Muscle of leg (tissue), 16 donors: Measurements from ENCODE around the gene PCSK2. TPM values are rescaled to one million over a fixed set of nuclear protein-coding genes. Genes with fewer than 3 reads are reported as not detected.

Experiments used
- DNase-seq: peaks from one replicate; pipeline ENCODE4 v3.0.0; 2013
- H3K27ac ChIP-seq: one replicate; pipeline ENCODE4 v1.5.1; 2013; ENCODE audit warnings: mild to moderate bottlenecking, low read length, control low read depth
- H3K27me3 ChIP-seq: one replicate; pipeline ENCODE4 v1.6.1; 2013; ENCODE audit warnings: low read length; ENCODE audit not compliant: control insufficient read depth, insufficient read depth
- H3K36me3 ChIP-seq: one replicate; pipeline ENCODE4 v1.6.1; 2013; ENCODE audit warnings: low read length; ENCODE audit not compliant: control insufficient read depth, insufficient read depth
- H3K4me1 ChIP-seq: one replicate; pipeline ENCODE4 v1.6.1; 2013; ENCODE audit warnings: low read length; ENCODE audit not compliant: control insufficient read depth, insufficient read depth
- H3K4me3 ChIP-seq: one replicate; pipeline ENCODE4 v1.5.1; 2013; ENCODE audit warnings: low read length, control low read depth
- H3K9me3 ChIP-seq: replicated peaks from 2 replicates; pipeline ENCODE4 v1.6.1; 2013; ENCODE audit warnings: low read depth, low read length; ENCODE audit not compliant: control insufficient read depth
- WGBS: methylation state at CpG from one replicate; pipeline ENCODE4 v1.1.5; 2013; ENCODE audit warnings: missing lambda C conversion rate; ENCODE audit not compliant: insufficient coverage; 5-methylcytosine and 5-hydroxymethylcytosine counted together
- long read RNA-seq, 11 donors: transcript quantifications; one replicate each; lab custom pipeline, GENCODE V29; 2026
- polyA plus RNA-seq, 8 donors: library from polyadenylated mRNA; unstranded; fragments of 120-200 nt; gene quantifications; one replicate each; pipeline versions ENCODE4 v1.2.1 to v1.2.3, GENCODE V29; 2013; ENCODE audit warnings: inconsistent platforms in 1 of 8, low replicate concordance in 1 of 8; ENCODE audit not compliant: insufficient read length in 8 of 8, insufficient read depth in 1 of 8
- total RNA-seq: library from RNA; stranded (reverse); fragments of 120-200 nt; gene quantifications from one replicate; pipeline ENCODE4 v1.2.4, GENCODE V29; 2013

Gene PCSK2, protein sequence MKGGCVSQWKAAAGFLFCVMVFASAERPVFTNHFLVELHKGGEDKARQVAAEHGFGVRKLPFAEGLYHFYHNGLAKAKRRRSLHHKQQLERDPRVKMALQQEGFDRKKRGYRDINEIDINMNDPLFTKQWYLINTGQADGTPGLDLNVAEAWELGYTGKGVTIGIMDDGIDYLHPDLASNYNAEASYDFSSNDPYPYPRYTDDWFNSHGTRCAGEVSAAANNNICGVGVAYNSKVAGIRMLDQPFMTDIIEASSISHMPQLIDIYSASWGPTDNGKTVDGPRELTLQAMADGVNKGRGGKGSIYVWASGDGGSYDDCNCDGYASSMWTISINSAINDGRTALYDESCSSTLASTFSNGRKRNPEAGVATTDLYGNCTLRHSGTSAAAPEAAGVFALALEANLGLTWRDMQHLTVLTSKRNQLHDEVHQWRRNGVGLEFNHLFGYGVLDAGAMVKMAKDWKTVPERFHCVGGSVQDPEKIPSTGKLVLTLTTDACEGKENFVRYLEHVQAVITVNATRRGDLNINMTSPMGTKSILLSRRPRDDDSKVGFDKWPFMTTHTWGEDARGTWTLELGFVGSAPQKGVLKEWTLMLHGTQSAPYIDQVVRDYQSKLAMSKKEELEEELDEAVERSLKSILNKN
- total RNA-seq (0.27 TPM), polyA plus RNA-seq (1 to 10 TPM in 3 of 8 donors, under 1 TPM in 5; 0.45 to 4.0 (median 0.83) TPM)
- long read RNA-seq, donor 1 = 0 reads
- long read RNA-seq, donor 2 = 0 reads
- long read RNA-seq, donor 3 = 0 reads
- long read RNA-seq, donor 4 = 0 reads
- long read RNA-seq, donor 5 = 0 reads
- long read RNA-seq, donor 6 = 0 reads
- long read RNA-seq, donor 7 = 0 reads
- long read RNA-seq, donor 8, full-length matches to known transcripts = 1 of 1 reads
- long read RNA-seq, donor 8, partial matches to known transcripts = 0 of 1 reads
- long read RNA-seq, donor 8, other reads (novel, unspliced or antisense) = 0 of 1 reads
- long read RNA-seq, donor 9 = 0 reads
- long read RNA-seq, donor 10 = 0 reads
- long read RNA-seq, donor 11 = 0 reads

DNA sequence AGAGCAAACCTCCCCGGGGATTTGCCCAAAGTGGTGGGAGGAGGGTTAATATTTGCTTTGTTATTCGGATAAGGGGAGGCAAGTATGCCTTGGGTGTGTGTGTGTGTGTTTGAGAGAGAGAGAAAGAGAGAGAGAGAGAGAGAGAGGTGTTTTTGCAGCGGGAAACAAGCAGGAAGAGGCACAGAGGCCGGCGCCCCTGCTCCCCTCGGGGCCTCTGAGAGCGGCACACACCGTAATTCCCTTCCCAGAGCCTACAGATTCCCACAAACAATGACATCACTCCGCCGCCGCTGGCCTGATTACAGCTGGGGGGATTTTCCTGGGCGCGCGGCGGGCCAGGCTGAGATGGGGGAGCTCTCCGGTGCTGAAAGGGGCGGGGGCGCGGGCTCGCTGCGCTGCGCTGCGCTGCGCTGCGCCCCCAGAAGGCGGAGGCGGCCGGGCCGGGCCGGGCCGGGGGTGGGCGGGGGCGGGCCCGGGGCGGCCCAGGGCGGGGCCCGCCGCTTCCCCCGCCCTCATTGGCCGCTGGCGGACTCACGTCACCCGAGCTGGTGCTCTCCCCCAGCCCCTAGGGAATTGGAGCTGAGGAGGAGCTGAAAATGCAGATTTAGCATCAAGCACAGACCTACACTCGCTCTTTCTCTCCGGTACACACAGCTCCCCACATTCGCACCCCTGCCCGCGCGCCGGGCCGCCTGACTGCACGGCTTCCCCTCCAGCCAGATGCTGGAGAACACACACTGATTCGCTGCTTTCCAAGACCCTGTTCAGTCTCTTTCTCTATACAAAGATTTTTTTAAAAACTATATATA, at the start of gene PCSK2:
TSS of gene PCSK2 (plus strand) at position 631 of the 809 bp plus-strand sequence. CDS start 266 bp downstream, outside the sequence.
- H3K4me3 ChIP-seq = peak within 1 kb of the TSS; percentile 27
- DNase-seq = peak; percentile 80
- no peak within 1 kb of the TSS for H3K27ac ChIP-seq
- no peaks in the 10 kb centered on the region for H3K36me3 ChIP-seq
- H3K27me3 ChIP-seq = peaks cover 50% of the 10 kb centered on the region
- peaks cover 18% of the 10 kb centered on the region for H3K4me1 ChIP-seq
- 0% methylated on average over 3 of the region's 53 CpGs for WGBS
- H3K9me3 ChIP-seq = no peaks in the 10 kb centered on the region

DNA sequence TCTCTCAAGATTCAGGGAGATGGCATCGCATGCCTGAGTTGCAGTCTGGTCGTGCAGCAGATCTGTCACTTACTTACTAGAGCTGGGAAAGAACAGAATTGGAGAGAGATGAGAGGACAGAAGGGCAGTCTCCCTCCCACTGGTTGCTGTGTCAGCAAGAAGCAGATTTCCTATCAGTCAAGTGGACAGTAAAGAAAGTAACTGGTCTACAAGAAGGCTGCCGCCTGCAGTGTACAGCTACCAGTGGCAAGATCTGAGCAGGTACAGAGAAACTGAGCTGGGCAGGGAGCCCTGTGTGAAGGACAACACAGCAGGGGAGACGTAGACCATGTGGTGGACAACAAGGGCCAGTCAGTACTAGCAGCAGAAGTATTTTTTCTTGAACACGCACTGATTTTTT, 49.5 kb upstream of the PCSK2 start:
- WGBS = 34% methylated on average over 2 of the region's 5 CpGs
- Histone ChIP-seq H3K27ac (no peak overlapping the region), H3K27me3 (peaks cover 4% of the 10 kb centered on the region), H3K4me1 (no peaks in the 10 kb centered on the region), H3K4me3 (no peak overlapping the region), H3K9me3 (no peaks in the 10 kb centered on the region), H3K36me3 (no peaks in the 10 kb centered on the region)
- DNase-seq = no peak

DNA sequence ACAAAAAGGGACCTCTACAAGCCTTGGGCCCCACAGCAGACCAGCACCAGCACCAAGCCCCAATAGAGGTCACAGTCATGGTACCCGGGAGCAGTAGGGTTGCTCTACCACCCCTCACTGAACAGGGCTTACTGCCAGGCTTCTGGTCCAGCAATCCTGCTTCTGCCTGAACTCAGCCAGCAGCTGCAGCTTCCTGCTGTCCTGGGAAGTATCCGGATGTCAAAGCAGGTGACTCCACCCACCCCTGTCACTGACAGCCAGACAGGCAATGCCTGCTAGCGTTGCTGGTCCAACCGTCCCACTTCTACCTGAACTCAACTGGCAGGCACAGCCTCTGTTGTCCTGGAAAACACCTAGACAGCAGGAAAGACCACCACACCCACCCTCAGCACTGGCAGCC, 47.0 kb upstream of the PCSK2 start:
- 36% methylated on average over 4 of the region's 4 CpGs for WGBS
- H3K4me3 ChIP-seq = no peak overlapping the region
- H3K27me3 ChIP-seq = peaks cover 4% of the 10 kb centered on the region
- DNase-seq = no peak
- no peaks in the 10 kb centered on the region for H3K4me1 ChIP-seq
- H3K9me3 ChIP-seq = peaks cover 3% of the 10 kb centered on the region
- no peak overlapping the region for H3K27ac ChIP-seq
- no peaks in the 10 kb centered on the region for H3K36me3 ChIP-seq

DNA sequence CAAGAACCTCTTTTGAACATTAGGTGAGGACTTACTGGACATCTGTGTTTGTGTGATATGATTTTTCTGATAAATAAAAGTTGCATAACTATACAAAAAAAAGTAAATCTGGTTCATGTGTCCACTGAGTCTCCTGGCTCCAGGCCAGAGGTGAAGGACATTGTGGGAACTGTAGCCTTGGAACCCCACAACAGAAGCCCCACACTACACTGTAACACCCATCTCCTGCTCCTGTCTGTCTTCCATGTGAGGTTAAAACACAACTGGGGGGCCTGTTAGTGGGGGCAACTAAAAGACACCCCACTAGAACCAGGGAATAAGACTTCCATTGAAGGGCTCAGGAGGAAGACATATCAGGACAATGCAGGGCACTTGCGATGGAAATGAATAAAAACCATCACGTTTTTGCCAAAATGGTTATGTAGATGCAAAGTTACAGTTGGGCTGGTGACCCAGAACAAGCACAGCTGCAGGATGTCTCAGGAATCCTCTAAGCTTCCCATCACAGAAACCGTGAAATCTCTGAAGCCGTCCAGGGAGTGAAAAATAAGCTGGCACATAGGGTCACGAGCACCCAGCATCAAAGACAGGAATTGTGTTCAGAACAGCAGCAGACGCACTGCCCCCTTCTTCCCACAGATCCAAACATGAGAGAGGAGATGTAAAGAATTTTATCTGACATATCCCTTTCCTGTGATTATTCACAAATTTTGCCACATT, 36.7 kb upstream of the PCSK2 start:
- Histone ChIP-seq H3K4me3 (no peak overlapping the region), H3K27me3 (peaks cover 2% of the 10 kb centered on the region), H3K27ac (no peak overlapping the region), H3K36me3 (no peaks in the 10 kb centered on the region), H3K9me3 (peaks cover 2% of the 10 kb centered on the region), H3K4me1 (peaks cover 3% of the 10 kb centered on the region)
- 59% methylated on average over 3 of the region's 6 CpGs for WGBS
- DNase-seq = peak; percentile 54

DNA sequence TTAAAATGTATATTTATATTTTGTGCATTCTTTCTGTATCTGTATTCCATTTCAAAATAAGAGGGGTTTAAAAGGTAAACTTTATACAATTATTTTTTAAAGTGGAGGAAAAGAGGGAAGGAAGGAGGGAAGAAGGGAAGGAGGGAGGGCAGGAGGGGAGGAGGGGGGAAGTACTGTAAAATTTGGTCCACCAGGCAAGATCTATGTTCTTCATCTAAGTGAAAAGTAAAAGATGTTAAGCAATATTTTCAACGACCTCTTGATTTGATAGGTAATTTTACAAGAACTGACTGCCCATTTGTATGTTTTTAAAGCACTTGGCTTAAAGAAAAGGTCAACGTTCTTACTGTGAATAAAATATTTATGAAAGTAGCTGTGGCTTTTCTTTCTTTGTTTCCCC, 29.8 kb upstream of the PCSK2 start:
- H3K36me3 ChIP-seq = no peaks in the 10 kb centered on the region
- H3K4me3 ChIP-seq = no peak overlapping the region
- H3K27ac ChIP-seq = no peak overlapping the region
- H3K9me3 ChIP-seq = no peaks in the 10 kb centered on the region
- WGBS = 83% methylated on average over 1 of the region's 2 CpGs
- H3K27me3 ChIP-seq = peaks cover 3% of the 10 kb centered on the region
- H3K4me1 ChIP-seq = no peaks in the 10 kb centered on the region
- no peak for DNase-seq

DNA sequence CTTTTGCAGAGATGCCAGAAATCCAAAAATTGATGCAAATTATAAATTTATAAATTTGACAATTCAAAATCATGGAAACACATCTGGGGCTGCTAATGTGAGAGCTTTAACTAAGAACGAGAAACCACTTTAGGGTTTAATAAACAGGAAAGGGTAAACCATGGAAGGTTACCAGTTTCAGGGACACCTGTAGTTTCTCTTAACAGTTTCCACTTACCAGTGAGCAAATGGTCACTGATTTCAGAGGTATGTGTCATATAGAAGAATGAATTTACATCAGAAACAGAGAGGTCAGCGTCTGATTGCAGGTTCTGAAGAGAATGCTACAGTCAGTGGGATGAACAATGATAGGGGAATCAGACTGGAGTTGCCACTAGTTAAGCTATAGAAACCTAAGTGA, 24.8 kb upstream of the PCSK2 start:
- no peaks in the 10 kb centered on the region for H3K9me3 ChIP-seq
- WGBS = no CpG with 5 or more reads among the region's 2 CpGs
- no peak for DNase-seq
- H3K27me3 ChIP-seq = peaks cover 8% of the 10 kb centered on the region
- H3K36me3 ChIP-seq = no peaks in the 10 kb centered on the region
- H3K4me3 ChIP-seq = no peak overlapping the region
- H3K4me1 ChIP-seq = peaks cover 3% of the 10 kb centered on the region
- H3K27ac ChIP-seq = no peak overlapping the region

DNA sequence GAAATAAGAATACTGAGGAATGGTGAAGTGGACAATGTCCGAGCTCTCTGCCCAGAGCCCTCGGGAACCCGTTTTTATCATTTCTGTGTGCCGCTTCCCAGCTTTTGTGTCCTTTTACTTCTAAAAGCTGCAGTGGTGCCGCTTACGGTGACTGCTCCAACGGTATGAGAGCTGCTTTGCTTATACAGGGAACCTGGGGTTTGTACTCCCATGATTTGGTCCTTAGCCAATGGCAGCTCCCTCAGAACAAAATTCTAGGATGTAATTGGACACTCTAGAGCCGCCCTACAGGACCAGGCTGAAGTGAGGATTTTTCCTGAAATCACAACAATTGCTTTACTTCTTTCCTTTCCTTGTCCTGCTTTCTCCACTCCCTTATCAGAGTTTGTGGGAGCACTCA, 24.2 kb upstream of the PCSK2 start:
- H3K4me1 ChIP-seq = peaks cover 3% of the 10 kb centered on the region
- H3K4me3 ChIP-seq = no peak overlapping the region
- no peak overlapping the region for H3K27ac ChIP-seq
- DNase-seq = peak; percentile 12
- no peaks in the 10 kb centered on the region for H3K9me3 ChIP-seq
- H3K27me3 ChIP-seq = peaks cover 8% of the 10 kb centered on the region
- 24% methylated on average over 5 of the region's 8 CpGs for WGBS
- no peaks in the 10 kb centered on the region for H3K36me3 ChIP-seq

DNA sequence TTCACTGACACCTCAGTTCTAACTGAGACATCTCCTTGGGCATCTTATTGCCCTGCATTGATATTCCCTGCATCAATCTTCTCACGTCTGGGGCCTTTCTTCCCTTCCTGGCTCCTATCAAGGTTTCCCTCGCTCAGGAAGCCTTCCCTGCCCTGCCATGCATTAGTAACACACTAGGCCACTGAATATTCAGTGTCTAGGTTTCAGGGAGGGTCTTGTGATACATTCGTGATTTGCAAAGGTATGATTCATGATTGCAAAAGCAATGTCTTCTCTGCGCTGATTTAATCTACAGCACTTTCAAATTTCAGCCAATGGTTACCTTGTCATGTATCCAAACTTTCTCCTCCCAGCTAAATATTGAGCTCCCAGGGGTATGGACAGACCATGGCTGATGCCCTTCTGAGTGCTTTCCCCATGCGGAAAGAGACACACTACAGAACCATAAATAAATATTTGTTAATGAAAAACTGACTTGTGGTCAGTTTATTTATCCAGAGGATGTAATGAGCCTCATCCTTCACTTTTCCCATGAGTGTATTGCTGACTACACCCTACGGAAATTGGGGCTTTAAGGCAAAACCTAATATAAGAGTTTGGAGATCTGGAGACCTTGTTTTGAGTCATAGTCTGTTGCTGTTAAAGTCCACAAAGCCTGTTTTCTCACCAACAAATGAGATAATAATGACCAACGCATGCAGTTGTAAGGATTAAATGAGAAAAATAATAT, 21.6 kb upstream of the PCSK2 start:
- no peaks in the 10 kb centered on the region for H3K36me3 ChIP-seq
- no peak overlapping the region for H3K27ac ChIP-seq
- WGBS = 40% methylated on average over 2 of the region's 7 CpGs
- H3K4me1 ChIP-seq = peaks cover 3% of the 10 kb centered on the region
- H3K4me3 ChIP-seq = no peak overlapping the region
- H3K27me3 ChIP-seq = peaks cover 6% of the 10 kb centered on the region
- H3K9me3 ChIP-seq = no peaks in the 10 kb centered on the region
- DNase-seq = no peak

DNA sequence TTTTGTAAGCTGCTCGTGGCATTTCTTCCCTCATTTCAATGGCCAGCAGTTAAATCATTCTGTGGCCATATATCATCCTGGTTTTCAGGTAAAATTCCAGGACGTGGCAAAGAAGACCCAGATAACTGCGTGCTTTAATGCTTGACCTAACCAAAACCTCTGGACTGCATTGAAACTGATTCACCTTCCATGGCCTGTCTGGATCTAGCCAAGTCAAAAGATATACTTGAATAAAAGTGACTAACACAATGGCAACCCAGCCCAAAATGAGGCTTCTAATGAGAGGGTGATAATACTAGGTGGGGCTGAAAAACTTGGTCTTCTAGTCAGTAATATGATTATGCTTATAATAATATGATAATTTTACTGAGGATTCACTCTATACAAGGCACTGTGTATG, 16.5 kb upstream of the PCSK2 start:
- no peaks in the 10 kb centered on the region for H3K36me3 ChIP-seq
- H3K27ac ChIP-seq = no peak overlapping the region
- no peaks in the 10 kb centered on the region for H3K9me3 ChIP-seq
- peaks cover 2% of the 10 kb centered on the region for H3K27me3 ChIP-seq
- no peak overlapping the region for H3K4me3 ChIP-seq
- no peaks in the 10 kb centered on the region for H3K4me1 ChIP-seq
- WGBS = 70% methylated on average over 2 of the region's 3 CpGs
- DNase-seq = no peak
